ENCODE measurements around the gene TRIP6.

The TRIP6 gene

GRCh38 chr7:100887516-100888290 is 20.5 kb downstream of the TRIP6 start:
- Histone ChIP-seq H4K20me1 (peaks cover 23 to 63% (median 55%) of the 10 kb centered on the region in 11 experiments; a peak in 21 of 22 replicates), H3K36me3 (peaks cover 50 to 66% (median 63%) of the 10 kb centered on the region in 11 experiments), H3K27me3 (peaks cover 22 to 26% (median 26%) of the 10 kb centered on the region in 11 experiments), H3K4me3 (peak overlapping the region; percentile 26 to 93 (median 82)), H3K4me2 (peak overlapping the region; percentile 95 to 100 (median 99)), H3K9me3 (replicated peaks in 1 of 11) (no peaks in the 10 kb centered on the region), H3K27ac (peak overlapping the region; percentile 10 to 95 (median 91); a peak in 21 of 22 replicates), H3K9ac (peak overlapping the region in 10 of 11 experiments; percentile 45 to 97 (median 94); a peak in 21 of 22 replicates), H3K4me1 (peaks cover 71 to 83% (median 80%) of the 10 kb centered on the region in 10 experiments)
- no peak for TF ChIP-seq Cebpa-rat (IDR thresholded peaks at IDR 0.05)

GRCh38 chr7:100888291-100888987 is 21.3 kb downstream of the TRIP6 start:
- H3K36me3 ChIP-seq: peaks cover 42 to 58% (median 55%) of the 10 kb centered on the region in 11 experiments
- no peak for TF ChIP-seq Cebpa-rat (IDR thresholded peaks at IDR 0.05)
- peak overlapping the region; percentile 68 to 93 (median 82) for H3K4me3 ChIP-seq
- H3K27me3 ChIP-seq: peaks cover 29 to 34% (median 33%) of the 10 kb centered on the region in 11 experiments
- no peaks in the 10 kb centered on the region for H3K9me3 ChIP-seq (replicated peaks in 1 of 11)
- H3K27ac ChIP-seq: peak overlapping the region; percentile 64 to 95 (median 91); a peak in 20 of 22 replicates
- H3K4me2 ChIP-seq: peak overlapping the region; percentile 95 to 100 (median 99)
- H4K20me1 ChIP-seq: peaks cover 23 to 60% (median 48%) of the 10 kb centered on the region in 11 experiments; a peak in 21 of 22 replicates
- peaks cover 76 to 83% (median 79%) of the 10 kb centered on the region in 10 experiments for H3K4me1 ChIP-seq
- H3K9ac ChIP-seq: peak overlapping the region; percentile 83 to 97 (median 93)

GRCh38 chr7:100888988-100889750 is 22.0 kb downstream of the TRIP6 start, which contains the start of gene UFSP1:
UFSP1 (minus strand) TSS chr7:100889715; CDS start chr7:100889271, 444 bp downstream.
- Histone ChIP-seq H3K9ac (peak within 1 kb of the TSS; percentile 83 to 97 (median 93)), H3K4me2 (peak within 1 kb of the TSS; percentile 95 to 100 (median 99)), H3K9me3 (replicated peaks in 1 of 11) (no peaks in the 10 kb centered on the region), H4K20me1 (peaks cover 23 to 60% (median 41%) of the 10 kb centered on the region in 11 experiments; a peak in 21 of 22 replicates), H3K4me1 (peaks cover 68 to 77% (median 74%) of the 10 kb centered on the region in 10 experiments), H3K27ac (peak within 1 kb of the TSS; percentile 64 to 95 (median 91)), H3K36me3 (peaks cover 36 to 51% (median 48%) of the 10 kb centered on the region in 11 experiments), H3K4me3 (peak within 1 kb of the TSS; percentile 68 to 93 (median 82)), H3K27me3 (peaks cover 37 to 41% (median 40%) of the 10 kb centered on the region in 11 experiments)
- TF ChIP-seq Cebpa-rat (IDR thresholded peaks at IDR 0.05): no peak

GRCh38 chr7:100890653-100891567 is 23.7 kb downstream of the TRIP6 start:
- Histone ChIP-seq H3K27me3 (peaks cover 54 to 58% (median 58%) of the 10 kb centered on the region in 11 experiments), H3K9ac (peak overlapping the region in 9 of 11 experiments; percentile 56 to 75 (median 63); a peak in 16 of 22 replicates), H3K4me3 (peak overlapping the region; percentile 55 to 93 (median 74); a peak in 18 of 20 replicates), H3K27ac (peak overlapping the region in 6 of 11 experiments; percentile 11 to 61 (median 50); a peak in 8 of 22 replicates), H3K4me1 (peaks cover 57 to 74% (median 69%) of the 10 kb centered on the region in 10 experiments), H3K4me2 (peak overlapping the region; percentile 82 to 100 (median 91)), H3K9me3 (replicated peaks in 1 of 11) (no peaks in the 10 kb centered on the region), H3K36me3 (peaks cover 25 to 34% (median 31%) of the 10 kb centered on the region in 11 experiments), H4K20me1 (peaks cover 14 to 54% (median 33%) of the 10 kb centered on the region in 11 experiments; a peak in 20 of 22 replicates)
- TF ChIP-seq Cebpa-rat (IDR thresholded peaks at IDR 0.05): no peak

- Histone ChIP-seq H3K4me2 (peak overlapping the region in 7 of 11 experiments; percentile 82 to 100 (median 91); a peak in 6 of 22 replicates), H3K9ac (no peak overlapping the region; a peak in 1 of 22 replicates), H3K27me3 (peaks cover 62 to 66% (median 66%) of the 10 kb centered on the region in 11 experiments), H3K9me3 (replicated peaks in 1 of 11) (no peaks in the 10 kb centered on the region), H3K27ac (no peak overlapping the region), H3K36me3 (peaks cover 17 to 26% (median 23%) of the 10 kb centered on the region in 11 experiments), H4K20me1 (peaks cover 7 to 54% (median 26%) of the 10 kb centered on the region in 11 experiments; a peak in 20 of 22 replicates), H3K4me3 (no peak overlapping the region), H3K4me1 (peaks cover 52 to 74% (median 62%) of the 10 kb centered on the region in 10 experiments)
- no peak for TF ChIP-seq Cebpa-rat (IDR thresholded peaks at IDR 0.05)
These were observed 24.5 kb downstream of the TRIP6 start for GRCh38 chr7:100891568-100892247.

- Histone ChIP-seq H3K9me3 (replicated peaks in 1 of 11) (no peaks in the 10 kb centered on the region), H3K36me3 (peaks cover 11 to 17% (median 14%) of the 10 kb centered on the region in 11 experiments; a peak in 21 of 22 replicates), H3K4me1 (peaks cover 42 to 65% (median 53%) of the 10 kb centered on the region in 10 experiments), H3K9ac (no peak overlapping the region), H3K4me2 (peak overlapping the region; percentile 9 to 56 (median 43); a peak in 17 of 22 replicates), H4K20me1 (peaks cover 0 to 49% (median 18%) of the 10 kb centered on the region in 11 experiments; a peak in 17 of 22 replicates), H3K27ac (no peak overlapping the region), H3K27me3 (peaks cover 70 to 76% (median 75%) of the 10 kb centered on the region in 11 experiments), H3K4me3 (no peak overlapping the region)
- no peak for TF ChIP-seq Cebpa-rat (IDR thresholded peaks at IDR 0.05)
These were observed 25.5 kb downstream of the TRIP6 start for GRCh38 chr7:100892364-100893317.

All from BLaER1 treated with 17β-estradiol and CSF1 and Interleukin-3, amounts not matched to agents 10 nM and 100 nM (cell line).